Tibial nerve (tissue), 4 donors: ENCODE results near the gene CDYL. TPM values are rescaled to one million over a fixed set of nuclear protein-coding genes. Genes with fewer than 3 reads are reported as not detected.

Experiments used
- DNase-seq, 2 donors: peaks; one replicate each; pipeline ENCODE4 v3.0.0-alpha.2; 2019; ENCODE audit warnings: low spot score in 2 of 2
- H3K27ac ChIP-seq, 4 donors: fragments of 200-600 bp; sonication (generic) in 3 of 4; one replicate each; pipeline ENCODE4 v1.5.1; 2017 to 2019; ENCODE audit warnings: mild to moderate bottlenecking in 1 of 4
- H3K27me3 ChIP-seq, 2 donors: fragments of 200-600 bp; sonication (generic) in 1 of 2; one replicate each; pipeline versions ENCODE4 v1.5.1 to v1.6.0; 2017 to 2019
- H3K36me3 ChIP-seq, 3 donors: fragments of 200-600 bp; sonication (generic); one replicate each; pipeline ENCODE4 v1.5.1; 2018 to 2019
- H3K4me1 ChIP-seq, 4 donors: fragments of 200-600 bp; sonication (generic) in 3 of 4; one replicate each; pipeline ENCODE4 v1.5.1; 2017 to 2019
- H3K4me3 ChIP-seq, 4 donors: fragments of 200-600 bp; sonication (generic) in 3 of 4; one replicate each; pipeline ENCODE4 v1.5.1; 2017 to 2019; ENCODE audit warnings: mild to moderate bottlenecking in 1 of 4, moderate library complexity in 1 of 4
- H3K9me3 ChIP-seq, 4 donors: fragments of 200-600 bp; sonication (generic) in 3 of 4; one replicate each; pipeline ENCODE4 v1.5.1; 2017 to 2019
- CTCF ChIP-seq, 5 experiments: fragments of 200-600 bp in 3 of 5; fragments of 450-650 bp in 2 of 5; sonication (generic) in 3 of 5; IDR thresholded peaks; one replicate each; pipeline ENCODE4 v1.5.1; 2016 to 2019; ENCODE audit warnings: antibody characterized with exemption in 5 of 5, mild to moderate bottlenecking in 3 of 5, moderate library complexity in 2 of 5
- EP300 ChIP-seq, 2 donors: sonication (generic); formaldehyde crosslinking; IDR thresholded peaks; one replicate each; pipeline ENCODE4 v1.6.1; 2017; ENCODE audit warnings: antibody characterized with exemption in 2 of 2, mild to moderate bottlenecking in 1 of 2
- POLR2A ChIP-seq, 2 donors: fragments of 450-650 bp; IDR thresholded peaks; one replicate each; pipeline ENCODE4 v1.6.1; 2017; ENCODE audit warnings: antibody characterized with exemption in 2 of 2, mild to moderate bottlenecking in 2 of 2, moderate library complexity in 2 of 2
- WGBS, 2 donors: methylation state at CpG; one replicate each; pipeline ENCODE4 v1.1.5; 2018; 5-methylcytosine and 5-hydroxymethylcytosine counted together
- total RNA-seq, 4 donors: library from RNA; depleted of rRNA; stranded (reverse); fragments of >200 nt; gene quantifications; one replicate each; pipeline ENCODE4 v1.1.0, GENCODE V29; 2016

The CDYL gene
- total RNA-seq, 4 donors from 2014 or later: 20.3 to 37.5 (median 31.7) TPM

- Histone ChIP-seq H3K4me1 (no peaks in the 10 kb centered on the region), H3K27me3 (no peaks in the 10 kb centered on the region), H3K4me3 (no peak overlapping the region), H3K36me3 (peaks cover 0 to 38% (median 3%) of the 10 kb centered on the region in 3 donors), H3K9me3 (peaks cover 0 to 3% (median 0%) of the 10 kb centered on the region in 4 donors), H3K27ac (no peak overlapping the region)
- TF ChIP-seq CTCF (IDR thresholded peaks at IDR 0.05) (no peak), EP300 (IDR thresholded peaks at IDR 0.05) (no peak)
- WGBS, 2 donors: 89 to 91% methylated on average over 6 of the region's 6 CpGs
- DNase-seq: no peak
Observed at GRCh38 chr6:4891141-4891540, 114.9 kb downstream of the CDYL start.

- 94 to 95% methylated on average over 20 of the region's 20 CpGs for WGBS, 2 donors
- H3K9me3 ChIP-seq: no peaks in the 10 kb centered on the region
- H3K36me3 ChIP-seq: peaks cover 0 to 50% (median 3%) of the 10 kb centered on the region in 3 donors
- no peak for DNase-seq
- no peak overlapping the region for H3K4me3 ChIP-seq
- H3K4me1 ChIP-seq: no peaks in the 10 kb centered on the region
- TF ChIP-seq CTCF (IDR thresholded peaks at IDR 0.05): no peak
- TF ChIP-seq EP300 (IDR thresholded peaks at IDR 0.05): no peak
- TF ChIP-seq POLR2A (IDR thresholded peaks at IDR 0.05): no peak
- H3K27me3 ChIP-seq: no peaks in the 10 kb centered on the region
- H3K27ac ChIP-seq: no peak overlapping the region
Observed at GRCh38 chr6:4892785-4893485, 116.7 kb downstream of the CDYL start.

- Histone ChIP-seq H3K4me3 (no peak overlapping the region), H3K27ac (no peak overlapping the region), H3K4me1 (no peaks in the 10 kb centered on the region), H3K9me3 (peaks cover 0 to 5% (median 0%) of the 10 kb centered on the region in 4 donors), H3K27me3 (no peaks in the 10 kb centered on the region), H3K36me3 (peaks cover 0 to 61% (median 3%) of the 10 kb centered on the region in 3 donors)
- WGBS, 2 donors: 94% methylated on average over 9 of the region's 9 CpGs
- DNase-seq: no peak
- TF ChIP-seq CTCF (IDR thresholded peaks at IDR 0.05): no peak
Observed at GRCh38 chr6:4894049-4894448, 117.8 kb downstream of the CDYL start.

GRCh38 chr6:4895971-4896370, 119.8 kb downstream of the CDYL start:
- peaks cover 0 to 68% (median 3%) of the 10 kb centered on the region in 3 donors for H3K36me3 ChIP-seq
- no peak overlapping the region for H3K27ac ChIP-seq
- no peaks in the 10 kb centered on the region for H3K27me3 ChIP-seq
- no peaks in the 10 kb centered on the region for H3K4me1 ChIP-seq
- DNase-seq: no peak
- TF ChIP-seq EP300 (IDR thresholded peaks at IDR 0.05): no peak
- TF ChIP-seq POLR2A (IDR thresholded peaks at IDR 0.05): no peak
- TF ChIP-seq CTCF (IDR thresholded peaks at IDR 0.05): no peak
- peaks cover 0 to 10% (median 0%) of the 10 kb centered on the region in 4 donors for H3K9me3 ChIP-seq
- no peak overlapping the region for H3K4me3 ChIP-seq
- WGBS, 2 donors: 71 to 72% methylated on average over 5 of the region's 5 CpGs

GRCh38 chr6:4896401-4896800, 120.2 kb downstream of the CDYL start:
- Histone ChIP-seq H3K36me3 (peaks cover 0 to 68% (median 3%) of the 10 kb centered on the region in 3 donors), H3K4me1 (no peaks in the 10 kb centered on the region), H3K4me3 (no peak overlapping the region), H3K9me3 (peaks cover 0 to 10% (median 0%) of the 10 kb centered on the region in 4 donors), H3K27me3 (no peaks in the 10 kb centered on the region), H3K27ac (no peak overlapping the region)
- TF ChIP-seq POLR2A (IDR thresholded peaks at IDR 0.05): no peak
- TF ChIP-seq CTCF (IDR thresholded peaks at IDR 0.05): no peak
- TF ChIP-seq EP300 (IDR thresholded peaks at IDR 0.05): no peak
- no peak for DNase-seq
- WGBS, 2 donors: 88 to 93% methylated on average over 8 of the region's 8 CpGs
